GM20431 (cell line): ENCODE measurements around the gene RRP12.
"Not testable (repeated sequence)": the region's sequence is repeated elsewhere in the genome, so short reads cannot be mapped to it uniquely, and the experiment has no call there.

Experiments used
- in situ Hi-C: fragments of 300-500 bp; cut with MseI, MboI; formaldehyde crosslinking; loops from one replicate; pipeline ENCODE4 v1.15.0; 2020; ENCODE audit warnings: low sequenced_read_pairs; ENCODE audit not compliant: unreplicated experiment

RRP12 gene

GRCh38 chr10:97343664-97344063 is 57.5 kb downstream of the RRP12 start:
- in situ Hi-C loops, result not testable (repeated sequence)

GRCh38 chr10:97341416-97341815 is 59.7 kb downstream of the RRP12 start:
- in situ Hi-C loops, result no loop called here

DNA sequence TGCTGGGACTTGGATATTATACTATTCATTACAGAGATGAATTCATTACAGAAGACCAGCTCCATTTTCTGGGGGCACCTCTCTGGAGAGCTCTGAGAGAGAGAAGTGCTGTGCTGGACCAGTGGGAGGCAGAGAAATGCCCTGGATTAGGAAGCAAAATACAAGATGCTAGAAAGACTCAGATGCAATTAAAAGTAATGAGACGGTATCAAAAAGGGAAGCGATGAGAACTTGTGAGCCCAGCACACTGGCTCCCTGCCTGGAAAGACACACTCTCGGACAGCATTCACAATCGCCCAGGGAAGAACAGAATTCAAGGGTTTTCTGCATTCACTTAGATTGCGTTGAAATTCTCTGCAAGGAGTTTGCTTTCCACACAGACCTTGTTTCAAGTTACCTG is 63.1 kb downstream of the RRP12 start:
- in situ Hi-C loops, result no loop called here

DNA sequence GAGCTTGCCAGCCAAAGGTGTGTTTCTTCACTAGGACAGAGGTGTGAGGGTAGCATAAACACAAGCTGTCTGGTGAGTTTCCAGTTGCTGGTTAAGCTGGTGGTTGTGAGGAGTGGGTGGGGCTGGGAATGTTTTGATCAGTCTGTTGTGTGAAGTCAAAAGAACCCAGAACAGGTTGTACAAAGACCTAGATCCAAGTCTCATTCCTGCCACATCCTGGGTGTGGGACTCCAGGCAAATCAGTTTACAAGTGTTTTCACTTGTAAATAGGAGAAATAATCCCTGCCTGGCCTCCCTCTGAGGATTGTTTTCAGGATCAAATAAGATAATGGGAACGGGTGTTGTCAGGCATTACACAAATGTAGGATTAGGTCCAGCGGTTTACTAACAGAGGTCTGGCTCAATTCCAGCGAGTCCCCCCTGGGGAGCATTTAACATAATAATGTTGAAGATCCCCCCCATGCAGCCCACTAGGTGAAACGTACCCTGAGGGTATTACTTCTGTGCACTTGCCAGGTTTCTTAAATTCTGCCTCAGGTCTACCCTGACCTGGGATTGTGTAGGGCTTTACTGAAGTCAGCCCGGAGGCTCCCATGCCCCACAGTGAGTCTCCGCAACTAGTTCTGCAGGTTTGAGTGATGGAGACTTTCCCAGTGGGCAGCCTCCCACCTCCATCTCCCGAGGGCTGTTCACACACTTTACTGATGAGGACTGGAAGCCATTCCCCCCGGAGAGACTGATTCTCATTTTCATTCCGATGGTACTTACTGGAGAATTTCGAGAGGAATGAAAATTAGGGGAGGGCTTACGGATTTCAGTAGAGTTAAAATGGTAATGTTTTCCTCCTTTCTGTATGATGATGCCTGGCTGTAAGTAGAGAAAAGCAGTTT is 64.0 kb downstream of the RRP12 start:
- in situ Hi-C loops, result no loop called here

GRCh38 chr10:97336446-97336845 is 64.7 kb downstream of the RRP12 start:
- in situ Hi-C loops, result no loop called here

DNA sequence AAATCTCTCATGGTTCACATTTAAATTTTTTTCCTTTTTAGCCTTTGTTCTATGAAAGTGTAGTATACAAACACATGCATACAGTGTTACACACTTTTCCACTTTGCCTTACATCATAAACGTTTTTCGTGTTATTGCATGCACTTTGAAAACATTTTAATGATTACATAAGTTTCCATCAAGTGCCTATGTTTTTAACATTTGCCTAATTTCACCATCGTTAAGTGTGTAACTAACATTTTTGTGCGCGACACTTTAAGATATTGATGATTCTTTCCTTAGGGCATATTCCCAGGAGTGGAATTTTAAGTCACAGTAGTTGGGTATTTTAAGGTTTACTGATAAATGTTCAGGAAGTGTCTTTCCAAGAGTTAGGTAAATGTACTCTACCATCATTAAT is 65.1 kb downstream of the RRP12 start:
- in situ Hi-C loops, result no loop called here

DNA sequence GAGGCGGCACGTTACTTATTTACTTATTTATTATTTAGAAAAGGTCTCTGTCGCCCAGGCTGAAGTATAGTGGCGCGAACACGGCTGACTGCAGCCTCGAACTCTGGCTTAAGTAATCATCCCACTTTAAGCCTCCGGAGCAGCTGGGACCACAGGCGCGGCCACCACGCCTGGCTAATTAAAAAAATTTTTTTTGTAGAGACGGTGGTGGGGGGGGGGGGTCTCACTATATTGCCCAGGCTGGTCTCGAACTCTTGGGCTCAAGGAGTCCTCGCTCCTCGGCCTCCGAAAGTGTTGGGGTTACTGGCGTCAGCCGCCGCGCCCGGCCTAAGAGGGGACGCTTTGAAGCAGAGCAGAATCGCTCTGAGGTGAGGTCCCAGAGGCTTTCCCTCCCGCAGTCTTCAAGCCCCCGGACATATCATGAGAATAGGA is 65.9 kb downstream of the RRP12 start:
- in situ Hi-C loops, result no loop called here

- in situ Hi-C loops, result no loop called here
Observed at GRCh38 chr10:97334370-97335175, 66.6 kb downstream of the RRP12 start, which contains the start of gene FRAT2. Gene FRAT2, minus strand, starts transcription at chr10:97334729. Its CDS starts 157 bp downstream, at chr10:97334572.

GRCh38 chr10:97333601-97334369 is 67.4 kb downstream of the RRP12 start:
- in situ Hi-C loops, result no loop called here

DNA sequence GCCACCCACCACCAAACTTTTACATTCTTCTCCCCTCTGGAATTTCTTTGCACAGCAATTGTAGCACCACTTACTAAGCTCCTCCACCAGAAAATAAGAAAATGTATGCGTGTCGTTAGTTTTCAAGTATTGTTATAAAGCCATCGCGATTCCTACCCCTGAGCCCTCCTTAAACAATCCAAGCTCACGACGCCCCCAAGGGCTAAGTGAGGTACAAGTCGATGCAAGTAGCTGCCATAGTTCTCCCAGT is 67.9 kb downstream of the RRP12 start:
- in situ Hi-C loops, result no loop called here

GRCh38 chr10:97332591-97333350 is 68.4 kb downstream of the RRP12 start:
- in situ Hi-C loops, result no loop called here

- in situ Hi-C loops, result no loop called here
Observed at GRCh38 chr10:97331153-97331703, 69.9 kb downstream of the RRP12 start.

- in situ Hi-C loops, result no loop called here
Observed at GRCh38 chr10:97329766-97330165, 71.4 kb downstream of the RRP12 start.

DNA sequence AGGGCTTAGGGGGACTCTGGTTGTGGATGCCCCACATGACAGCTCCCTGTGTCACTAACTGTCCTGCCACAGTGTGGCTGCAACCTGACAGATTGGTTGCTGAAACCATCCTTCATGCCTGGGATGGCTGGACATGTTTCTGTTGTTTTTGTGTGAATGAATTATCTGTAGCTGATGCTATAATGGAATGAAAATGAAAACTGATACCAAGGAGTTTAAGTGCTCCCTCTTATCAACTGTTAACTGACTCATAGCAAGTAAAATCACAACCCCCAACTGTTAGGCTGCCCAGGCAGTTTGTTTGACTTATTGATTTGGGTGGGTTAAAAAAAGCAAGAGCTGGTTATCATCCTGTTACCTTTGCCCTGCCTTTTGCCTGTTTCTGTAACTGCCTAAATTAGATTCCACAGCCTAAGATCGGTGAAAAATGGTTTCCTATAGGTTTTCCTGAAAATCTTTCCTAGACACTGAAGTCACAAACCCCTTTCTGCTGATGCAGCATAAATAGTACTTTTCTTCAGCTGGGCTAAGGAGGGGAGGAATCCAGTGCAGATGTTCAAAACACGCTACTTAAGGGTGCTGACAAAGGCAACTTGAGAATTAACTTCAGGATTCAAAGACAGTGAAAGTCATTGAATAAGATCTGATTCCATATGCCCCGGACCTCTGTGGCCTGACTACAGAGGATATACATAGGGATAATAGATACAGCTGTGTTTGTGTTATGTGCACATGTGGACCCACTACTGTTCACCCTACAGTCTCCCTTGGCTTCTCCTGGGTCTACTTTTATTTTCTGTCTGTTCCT is 72.3 kb downstream of the RRP12 start:
- in situ Hi-C loops, result no loop called here

- in situ Hi-C loops, result no loop called here
Observed at GRCh38 chr10:97327348-97328294, 73.5 kb downstream of the RRP12 start.

GRCh38 chr10:97325754-97326153 is 75.4 kb downstream of the RRP12 start:
- in situ Hi-C loops, result no loop called here

DNA sequence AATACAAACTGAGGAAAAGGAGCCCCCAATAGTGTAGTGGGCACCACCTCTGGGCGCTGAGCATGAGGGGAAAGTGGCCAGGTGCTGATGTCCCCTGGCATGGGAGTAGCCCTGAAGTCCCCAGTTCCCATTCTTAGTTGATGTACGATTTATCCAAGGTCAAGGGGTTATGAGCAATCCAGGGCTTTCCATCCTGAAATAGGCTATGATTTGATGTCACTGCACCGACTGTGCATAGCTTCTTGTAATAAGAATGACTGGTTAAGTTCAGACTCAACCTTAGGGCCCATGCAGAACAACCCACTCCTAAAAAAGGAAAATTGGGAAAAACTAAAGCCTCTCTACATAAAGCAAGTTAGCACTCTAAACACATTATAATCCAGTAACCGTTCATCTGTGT is 77.6 kb downstream of the RRP12 start:
- in situ Hi-C loops, result no loop called here

- in situ Hi-C loops, result no loop called here
Observed at GRCh38 chr10:97321804-97322190, 79.3 kb downstream of the RRP12 start.
